SH-SY5Y (cell line): ENCODE results near the gene CUEDC2.

Source experiments
- GATA2 ChIP-seq: IDR thresholded peaks from 2 replicates; pipeline ENCODE4 v1.6.1; 2011; ENCODE audit warnings: mild to moderate bottlenecking, low read depth, low read length
- GATA3 ChIP-seq: IDR thresholded peaks from 2 replicates; pipeline ENCODE4 v1.6.1; 2011; ENCODE audit warnings: low read depth, mild to moderate bottlenecking, low read length, moderate library complexity

- TF ChIP-seq GATA2: no peak
- TF ChIP-seq GATA3: no peak
Measured at GRCh38 chr10:102434394-102435132, 2.2 kb upstream of the CUEDC2 start.
